Tibial artery (tissue), 4 donors: ENCODE measurements around the gene HHIPL1.
A peak's percentile ranks its signal among the peaks of the same experiment; 100 is the strongest.

Experiments
- DNase-seq, 2 donors: peaks; one replicate each; pipeline ENCODE4 v3.0.0-alpha.2; 2019
- H3K27ac ChIP-seq, 2 donors: fragments of 200-600 bp; sonication (generic) in 1 of 2; 1 replicate in 1 of 2; 2 replicates in 1 of 2; pipeline ENCODE4 v1.5.1; 2018 to 2019; ENCODE audit warnings: mild to moderate bottlenecking in 1 of 2
- H3K27me3 ChIP-seq, 2 donors: fragments of 200-600 bp; sonication (generic) in 1 of 2; one replicate each; pipeline versions ENCODE4 v1.5.1 to v1.6.0; 2016 to 2019
- H3K36me3 ChIP-seq, 3 donors: fragments of 200-600 bp; sonication (generic) in 2 of 3; one replicate each; pipeline ENCODE4 v1.5.1; 2016 to 2019; ENCODE audit warnings: mild to moderate bottlenecking in 2 of 3
- H3K4me1 ChIP-seq, 4 donors: fragments of 200-600 bp; sonication (generic) in 2 of 4; 1 replicate in 3 of 4; 2 replicates in 1 of 4; pipeline ENCODE4 v1.5.1; 2016 to 2019
- H3K4me3 ChIP-seq, 2 donors: fragments of 200-600 bp; sonication (generic) in 1 of 2; 1 replicate in 1 of 2; 2 replicates in 1 of 2; pipeline ENCODE4 v1.5.1; 2018 to 2019; ENCODE audit warnings: mild to moderate bottlenecking in 2 of 2
- H3K9me3 ChIP-seq, 3 donors: fragments of 200-600 bp; sonication (generic) in 1 of 3; one replicate each; pipeline ENCODE4 v1.5.1; 2016 to 2019
- CTCF ChIP-seq, 2 experiments: fragments of 200-600 bp in 1 of 2; fragments of 450-650 bp in 1 of 2; IDR thresholded peaks; one replicate each; pipeline ENCODE4 v1.5.1; 2017 to 2019; ENCODE audit warnings: antibody characterized with exemption in 2 of 2, mild to moderate bottlenecking in 1 of 2, moderate library complexity in 1 of 2
- intact Hi-C: fragments of 100-400 bp; cut with DNase I; formaldehyde crosslinking; loops from one replicate; pipeline ENCODE4 v1.15.0; 2023; ENCODE audit warnings: low total_unique reads

The HHIPL1 gene

GRCh38 chr14:99728231-99728920, 83.4 kb downstream of the HHIPL1 start:
- no peak for TF ChIP-seq CTCF (IDR thresholded peaks at IDR 0.05)
- H3K27ac ChIP-seq, result no peak overlapping the region
- intact Hi-C loops, result no loop called here
- no peaks in the 10 kb centered on the region for H3K36me3 ChIP-seq
- no peak overlapping the region for H3K4me3 ChIP-seq
- H3K27me3 ChIP-seq, result peaks cover 0 to 29% of the 10 kb centered on the region in 2 donors
- H3K4me1 ChIP-seq, result peaks cover 0 to 37% (median 20%) of the 10 kb centered on the region in 4 donors
- H3K9me3 ChIP-seq, result no peaks in the 10 kb centered on the region
- DNase-seq, result peak; percentile 18 to 62

- intact Hi-C loops, result no loop called here
- no peak for TF ChIP-seq CTCF (IDR thresholded peaks at IDR 0.05)
- peaks cover 0 to 41% (median 20%) of the 10 kb centered on the region in 4 donors for H3K4me1 ChIP-seq
Observed at GRCh38 chr14:99728981-99729451, 84.1 kb downstream of the HHIPL1 start.

More at GRCh38 chr14:99728981-99729451, 84.1 kb downstream of the HHIPL1 start:
- no peaks in the 10 kb centered on the region for H3K36me3 ChIP-seq
- H3K4me3 ChIP-seq, result no peak overlapping the region
- H3K9me3 ChIP-seq, result no peaks in the 10 kb centered on the region
- peak in 1 of 2 donors; percentile 53 for DNase-seq
- no peak overlapping the region for H3K27ac ChIP-seq
- H3K27me3 ChIP-seq, result peaks cover 0 to 29% of the 10 kb centered on the region in 2 donors
